Stimulated activated naive B cell treated with anti-CD40 and anti-IgM and Interleukin-4, amounts not matched to agents 10 μg/mL and 1 μg/mL and 100 μg/mL, for 72 hours (primary cell): ENCODE measurements around the gene BET1.

Experiments used
- ATAC-seq, 2 donors: fragments of 150-1000 bp; cut with Tn5 transposase; replicated peaks; 2 replicates each; pipeline ENCODE4 v1.10.0; 2021; ENCODE audit warnings: moderate library complexity in 1 of 2
- DNase-seq: peaks from one replicate; pipeline ENCODE4 v3.0.0; 2021
- H3K27ac Mint-ChIP-seq: one replicate; pipeline ENCODE4 v1.8.0; 2022; ENCODE audit warnings: mild to moderate bottlenecking, mixed read lengths
- H3K27me3 Mint-ChIP-seq, 2 donors: one replicate each; pipeline ENCODE4 v1.8.0; 2022; ENCODE audit warnings: mixed read lengths in 2 of 2
- H3K36me3 Mint-ChIP-seq, 2 donors: one replicate each; pipeline ENCODE4 v1.8.0; 2022; ENCODE audit warnings: mixed read lengths in 2 of 2, mild to moderate bottlenecking in 1 of 2
- H3K4me1 Mint-ChIP-seq, 2 donors: one replicate each; pipeline ENCODE4 v1.8.0; 2022; ENCODE audit warnings: mixed read lengths in 2 of 2, mild to moderate bottlenecking in 1 of 2
- H3K4me3 Mint-ChIP-seq, 2 donors: one replicate each; pipeline ENCODE4 v1.8.0; 2022; ENCODE audit warnings: mild to moderate bottlenecking in 2 of 2, mixed read lengths in 2 of 2, moderate library complexity in 1 of 2
- H3K9me3 Mint-ChIP-seq, 2 donors: one replicate each; pipeline ENCODE4 v1.8.0; 2022; ENCODE audit warnings: mixed read lengths in 2 of 2, mild to moderate bottlenecking in 1 of 2

Gene BET1

GRCh38 chr7:94004024-94004951, at the start of gene BET1:
BET1 (minus strand) TSS chr7:94004355; CDS start chr7:94004216, 139 bp downstream.
- H3K27me3 Mint-ChIP-seq, result peaks cover 0 to 4% of the 10 kb centered on the region in 2 donors
- H3K4me1 Mint-ChIP-seq, result peaks cover 18 to 50% of the 10 kb centered on the region in 2 donors

GRCh38 chr7:94053532-94053931, 49.4 kb upstream of the BET1 start:
- peaks cover 4 to 7% of the 10 kb centered on the region in 2 donors for H3K9me3 Mint-ChIP-seq
- H3K27me3 Mint-ChIP-seq, result no peaks in the 10 kb centered on the region
- H3K27ac Mint-ChIP-seq, result no peak overlapping the region
- ATAC-seq, result no peak
- DNase-seq, result no peak
- no peak overlapping the region for H3K4me3 Mint-ChIP-seq
- H3K4me1 Mint-ChIP-seq, result peaks cover 35 to 62% of the 10 kb centered on the region in 2 donors
- peaks cover 2 to 4% of the 10 kb centered on the region in 2 donors for H3K36me3 Mint-ChIP-seq

More at GRCh38 chr7:94004024-94004951, at the start of gene BET1:
- Mint-ChIP-seq H3K27ac (peak within 1 kb of the TSS; percentile 100), H3K4me3 (peak within 1 kb of the TSS; percentile 98 to 100), H3K36me3 (peaks cover 2 to 7% of the 10 kb centered on the region in 2 donors), H3K9me3 (peaks cover 2 to 3% of the 10 kb centered on the region in 2 donors)
- peak; percentile 97 to 98 for ATAC-seq
- peak; percentile 87 for DNase-seq

- DNase-seq (no peak), ATAC-seq (peak in 1 of 2 donors; percentile 33)
- peaks cover 6 to 7% of the 10 kb centered on the region in 2 donors for H3K9me3 Mint-ChIP-seq
- peak overlapping the region; percentile 67 for H3K27ac Mint-ChIP-seq
- H3K4me1 Mint-ChIP-seq, result peaks cover 42 to 72% of the 10 kb centered on the region in 2 donors
- H3K27me3 Mint-ChIP-seq, result no peaks in the 10 kb centered on the region
- H3K4me3 Mint-ChIP-seq, result peak overlapping the region in 1 of 2 donors; percentile 14
- H3K36me3 Mint-ChIP-seq, result peaks cover 2 to 11% of the 10 kb centered on the region in 2 donors
These were observed 48.4 kb upstream of the BET1 start for GRCh38 chr7:94052398-94053180.

DNA sequence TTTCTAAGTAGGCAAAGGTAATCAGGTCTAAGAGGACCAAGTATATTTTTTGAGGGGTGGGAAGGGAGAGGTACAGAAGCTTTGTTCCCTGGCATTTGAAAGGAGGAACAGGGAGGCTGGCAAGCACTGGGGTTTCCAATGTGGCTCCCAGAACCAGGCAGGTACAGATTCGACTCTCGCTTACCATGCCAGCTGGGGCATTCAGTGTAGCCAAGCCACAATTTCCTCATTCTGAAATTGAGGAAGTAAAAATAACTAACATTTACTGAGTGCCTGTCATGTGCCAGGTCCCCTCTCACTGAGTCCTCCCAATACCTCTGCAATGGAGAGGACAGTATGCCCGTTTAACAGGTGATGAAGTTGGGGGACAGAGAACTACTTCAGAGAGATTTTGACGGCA, 45.9 kb upstream of the BET1 start:
- DNase-seq (peak; percentile 77), ATAC-seq (peak; percentile 91 to 92)
- Mint-ChIP-seq H3K9me3 (peaks cover 4% of the 10 kb centered on the region in 2 donors), H3K27me3 (no peaks in the 10 kb centered on the region), H3K4me1 (peaks cover 41 to 71% of the 10 kb centered on the region in 2 donors), H3K36me3 (peaks cover 4 to 11% of the 10 kb centered on the region in 2 donors), H3K27ac (peak overlapping the region; percentile 94), H3K4me3 (peak overlapping the region; percentile 67 to 69)

GRCh38 chr7:94049615-94050014, 45.5 kb upstream of the BET1 start:
- peak overlapping the region; percentile 67 to 69 for H3K4me3 Mint-ChIP-seq
- DNase-seq (peak; percentile 32), ATAC-seq (peak; percentile 59 to 65)
- peaks cover 4 to 11% of the 10 kb centered on the region in 2 donors for H3K36me3 Mint-ChIP-seq
- peaks cover 41 to 73% of the 10 kb centered on the region in 2 donors for H3K4me1 Mint-ChIP-seq
- no peaks in the 10 kb centered on the region for H3K27me3 Mint-ChIP-seq
- peaks cover 4% of the 10 kb centered on the region in 2 donors for H3K9me3 Mint-ChIP-seq
- H3K27ac Mint-ChIP-seq, result peak overlapping the region; percentile 94

- ATAC-seq (no peak), DNase-seq (no peak)
- peaks cover 37 to 69% of the 10 kb centered on the region in 2 donors for H3K4me1 Mint-ChIP-seq
- peak overlapping the region; percentile 36 to 52 for H3K4me3 Mint-ChIP-seq
- H3K9me3 Mint-ChIP-seq, result peaks cover 2 to 4% of the 10 kb centered on the region in 2 donors
- H3K27ac Mint-ChIP-seq, result peak overlapping the region; percentile 86
- H3K36me3 Mint-ChIP-seq, result peaks cover 4 to 11% of the 10 kb centered on the region in 2 donors
- H3K27me3 Mint-ChIP-seq, result no peaks in the 10 kb centered on the region
These were observed 44.6 kb upstream of the BET1 start for GRCh38 chr7:94048755-94049154.

DNA sequence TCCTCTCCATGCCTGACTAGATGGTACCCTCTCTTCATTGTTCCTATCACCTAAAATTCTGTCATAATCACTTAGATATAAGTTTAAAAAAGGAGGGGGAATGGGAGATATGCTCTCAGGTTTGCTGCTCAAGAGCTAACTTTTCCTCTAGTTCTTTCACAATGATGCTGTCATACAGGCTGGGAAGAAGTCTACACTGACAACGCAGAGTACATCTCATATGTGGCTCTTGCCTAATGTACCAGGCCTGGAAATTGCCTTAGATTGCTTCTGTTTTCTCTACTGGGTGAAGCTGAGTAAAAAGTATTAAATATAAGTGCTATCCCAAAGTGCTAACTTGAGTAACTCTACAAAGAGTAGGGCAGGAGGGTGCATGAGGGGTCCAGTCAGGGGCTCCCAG, 43.8 kb upstream of the BET1 start:
- peak overlapping the region; percentile 84 for H3K27ac Mint-ChIP-seq
- no peaks in the 10 kb centered on the region for H3K27me3 Mint-ChIP-seq
- H3K36me3 Mint-ChIP-seq, result peaks cover 4 to 11% of the 10 kb centered on the region in 2 donors
- ATAC-seq (no peak), DNase-seq (no peak)
- peaks cover 37 to 71% of the 10 kb centered on the region in 2 donors for H3K4me1 Mint-ChIP-seq
- peaks cover 2 to 4% of the 10 kb centered on the region in 2 donors for H3K9me3 Mint-ChIP-seq
- H3K4me3 Mint-ChIP-seq, result peak overlapping the region; percentile 4 to 6

DNA sequence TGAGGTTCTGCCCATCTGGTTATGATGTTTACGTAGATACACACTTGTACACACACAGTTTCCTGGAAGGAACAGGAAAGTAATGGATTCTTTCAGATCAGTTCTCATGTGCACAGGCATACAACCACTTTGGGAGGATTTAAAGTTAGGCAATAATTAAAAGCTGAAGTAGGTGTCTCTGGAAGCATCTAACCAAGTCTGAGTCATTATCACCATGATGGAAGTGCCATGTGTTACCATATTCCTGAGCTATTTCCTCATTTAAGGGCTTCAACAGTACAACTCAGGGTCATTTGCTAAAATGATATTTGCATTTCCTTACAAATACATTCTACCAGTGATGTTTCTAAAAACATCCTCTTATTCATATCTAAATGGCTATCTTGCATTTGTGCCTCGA, 41.4 kb upstream of the BET1 start:
- no peak overlapping the region for H3K4me3 Mint-ChIP-seq
- H3K27me3 Mint-ChIP-seq, result no peaks in the 10 kb centered on the region
- peaks cover 4 to 14% of the 10 kb centered on the region in 2 donors for H3K36me3 Mint-ChIP-seq
- peaks cover 34 to 66% of the 10 kb centered on the region in 2 donors for H3K4me1 Mint-ChIP-seq
- H3K9me3 Mint-ChIP-seq, result peaks cover 2 to 4% of the 10 kb centered on the region in 2 donors
- H3K27ac Mint-ChIP-seq, result peak overlapping the region; percentile 33
- DNase-seq (no peak), ATAC-seq (no peak)

DNA sequence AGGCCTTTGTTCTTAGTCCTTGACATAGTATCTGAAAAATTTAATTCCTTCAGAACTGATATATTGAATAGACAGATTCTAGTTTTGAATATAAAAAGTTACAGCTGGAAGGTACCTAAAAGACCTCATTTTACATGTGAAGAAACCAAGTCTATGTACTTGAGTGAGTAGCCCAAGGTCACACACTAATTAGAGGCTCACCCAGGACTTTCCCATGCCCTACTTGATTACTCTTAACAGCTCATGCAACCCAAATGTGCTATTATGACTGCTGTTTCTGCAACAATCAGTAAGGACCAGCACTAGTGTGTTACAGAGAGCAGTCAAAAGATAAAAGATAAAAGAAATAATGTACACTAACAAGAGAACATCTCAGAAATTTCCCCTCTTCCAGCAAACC, 40.7 kb upstream of the BET1 start:
- Mint-ChIP-seq H3K27me3 (no peaks in the 10 kb centered on the region), H3K9me3 (peaks cover 2 to 4% of the 10 kb centered on the region in 2 donors), H3K4me1 (peaks cover 32 to 60% of the 10 kb centered on the region in 2 donors), H3K36me3 (peaks cover 4 to 14% of the 10 kb centered on the region in 2 donors), H3K4me3 (no peak overlapping the region), H3K27ac (peak overlapping the region; percentile 62)
- no peak for DNase-seq
- peak; percentile 59 to 60 for ATAC-seq

DNA sequence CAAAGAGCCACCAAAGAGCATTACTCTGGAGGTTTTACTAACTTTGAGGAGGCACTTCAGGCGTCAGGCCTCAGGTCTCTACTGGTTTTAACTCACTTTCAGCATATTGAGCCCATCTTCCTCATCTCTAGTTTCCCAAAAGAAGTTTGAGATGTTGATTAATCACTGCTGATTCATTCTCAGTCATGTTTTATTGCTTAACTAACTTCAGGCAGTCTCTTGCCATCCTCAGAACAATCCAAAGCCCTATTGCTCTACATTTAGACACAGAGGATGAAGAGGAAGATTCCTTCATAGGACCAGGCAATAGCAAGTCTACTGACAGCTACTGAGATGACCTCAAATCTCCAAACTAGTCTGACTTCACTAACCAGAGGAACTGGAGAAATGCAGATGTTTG, 39.1 kb upstream of the BET1 start:
- peaks cover 4 to 13% of the 10 kb centered on the region in 2 donors for H3K36me3 Mint-ChIP-seq
- no peak for ATAC-seq
- H3K27ac Mint-ChIP-seq, result no peak overlapping the region
- H3K9me3 Mint-ChIP-seq, result peaks cover 2 to 4% of the 10 kb centered on the region in 2 donors
- no peak for DNase-seq
- H3K27me3 Mint-ChIP-seq, result no peaks in the 10 kb centered on the region
- H3K4me3 Mint-ChIP-seq, result no peak overlapping the region
- peaks cover 28 to 51% of the 10 kb centered on the region in 2 donors for H3K4me1 Mint-ChIP-seq

- H3K27me3 Mint-ChIP-seq, result no peaks in the 10 kb centered on the region
- H3K36me3 Mint-ChIP-seq, result peaks cover 4 to 8% of the 10 kb centered on the region in 2 donors
- no peak for DNase-seq
- H3K27ac Mint-ChIP-seq, result no peak overlapping the region
- H3K4me3 Mint-ChIP-seq, result no peak overlapping the region
- peaks cover 23 to 42% of the 10 kb centered on the region in 2 donors for H3K4me1 Mint-ChIP-seq
- peak; percentile 68 to 86 for ATAC-seq
- peaks cover 0 to 4% of the 10 kb centered on the region in 2 donors for H3K9me3 Mint-ChIP-seq
These were observed 38.2 kb upstream of the BET1 start for GRCh38 chr7:94042381-94042780.

DNA sequence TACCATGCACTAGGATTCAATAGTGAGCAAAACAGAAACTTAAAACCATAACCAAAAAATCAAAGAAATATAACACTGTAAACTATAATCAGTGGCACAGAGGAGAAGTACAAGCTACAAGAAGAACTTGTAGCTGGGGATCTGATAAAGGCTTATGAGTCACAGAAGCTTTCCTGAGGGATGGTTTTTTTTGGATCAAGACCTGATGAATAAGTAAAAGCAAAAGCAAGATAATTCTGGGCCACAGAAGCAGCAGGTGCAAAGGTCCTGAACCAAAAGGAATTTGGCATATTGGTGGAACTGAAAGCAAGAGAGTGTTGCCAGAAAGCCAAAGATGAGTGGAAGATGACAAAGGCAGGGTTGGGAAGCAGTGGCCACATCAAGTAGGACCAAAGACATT, 37.4 kb upstream of the BET1 start:
- Mint-ChIP-seq H3K9me3 (peaks cover 0 to 4% of the 10 kb centered on the region in 2 donors), H3K27ac (no peak overlapping the region), H3K4me1 (peaks cover 23 to 42% of the 10 kb centered on the region in 2 donors), H3K4me3 (no peak overlapping the region), H3K27me3 (no peaks in the 10 kb centered on the region), H3K36me3 (peaks cover 4 to 8% of the 10 kb centered on the region in 2 donors)
- no peak for DNase-seq
- ATAC-seq, result no peak

- Mint-ChIP-seq H3K4me1 (peaks cover 19 to 33% of the 10 kb centered on the region in 2 donors), H3K36me3 (peaks cover 0 to 3% of the 10 kb centered on the region in 2 donors), H3K4me3 (no peak overlapping the region), H3K27me3 (no peaks in the 10 kb centered on the region), H3K27ac (no peak overlapping the region), H3K9me3 (no peaks in the 10 kb centered on the region)
- ATAC-seq, result no peak
- DNase-seq, result no peak
These were observed 36.1 kb upstream of the BET1 start for GRCh38 chr7:94040254-94040653.
